ENCODE measurements around the gene KLF6.

KLF6 gene

GRCh38 chr10:3784510-3785250 lies at the start of gene KLF6:
TSS of gene KLF6 (minus strand) at chr10:3785209. CDS start at chr10:3785014, 195 bp downstream.
- DNase-seq (ENCODE audit: low read depth in 2 of 2, low spot score in 1 of 2): no peak

GRCh38 chr10:3834404-3834803 lies 49.4 kb upstream of the KLF6 start:
- no peak for DNase-seq (ENCODE audit: low read depth in 2 of 2, low spot score in 1 of 2)

GRCh38 chr10:3833046-3833445 lies 48.0 kb upstream of the KLF6 start:
- DNase-seq (ENCODE audit: low read depth in 2 of 2, low spot score in 1 of 2): no peak

- no peak for DNase-seq (ENCODE audit: low read depth in 2 of 2, low spot score in 1 of 2)
Measured at GRCh38 chr10:3832022-3832786, 47.2 kb upstream of the KLF6 start.

GRCh38 chr10:3831608-3832007 lies 46.6 kb upstream of the KLF6 start:
- DNase-seq (ENCODE audit: low read depth in 2 of 2, low spot score in 1 of 2): no peak

GRCh38 chr10:3830946-3831345 lies 45.9 kb upstream of the KLF6 start:
- DNase-seq (ENCODE audit: low read depth in 2 of 2, low spot score in 1 of 2): no peak

- no peak for DNase-seq (ENCODE audit: low read depth in 2 of 2, low spot score in 1 of 2)
Measured at GRCh38 chr10:3829156-3830050, 44.4 kb upstream of the KLF6 start.

GRCh38 chr10:3828404-3829155 lies 43.6 kb upstream of the KLF6 start:
- no peak for DNase-seq (ENCODE audit: low read depth in 2 of 2, low spot score in 1 of 2)

GRCh38 chr10:3827768-3828403 lies 42.9 kb upstream of the KLF6 start:
- no peak for DNase-seq (ENCODE audit: low read depth in 2 of 2, low spot score in 1 of 2)

- no peak for DNase-seq (ENCODE audit: low read depth in 2 of 2, low spot score in 1 of 2)
Measured at GRCh38 chr10:3827266-3827665, 42.3 kb upstream of the KLF6 start.

GRCh38 chr10:3825862-3826351 lies 40.9 kb upstream of the KLF6 start:
- DNase-seq (ENCODE audit: low read depth in 2 of 2, low spot score in 1 of 2): no peak

GRCh38 chr10:3825244-3825643 lies 40.2 kb upstream of the KLF6 start:
- DNase-seq (ENCODE audit: low read depth in 2 of 2, low spot score in 1 of 2): no peak

GRCh38 chr10:3822541-3823330 lies 37.7 kb upstream of the KLF6 start:
- DNase-seq (ENCODE audit: low read depth in 2 of 2, low spot score in 1 of 2): no peak

GRCh38 chr10:3820255-3820654 lies 35.2 kb upstream of the KLF6 start:
- no peak for DNase-seq (ENCODE audit: low read depth in 2 of 2, low spot score in 1 of 2)

- no peak for DNase-seq (ENCODE audit: low read depth in 2 of 2, low spot score in 1 of 2)
Measured at GRCh38 chr10:3816995-3817394, 32.0 kb upstream of the KLF6 start.

- no peak for DNase-seq (ENCODE audit: low read depth in 2 of 2, low spot score in 1 of 2)
Measured at GRCh38 chr10:3814838-3815220, 29.8 kb upstream of the KLF6 start.

- no peak for DNase-seq (ENCODE audit: low read depth in 2 of 2, low spot score in 1 of 2)
Measured at GRCh38 chr10:3813986-3814837, 29.2 kb upstream of the KLF6 start.

GRCh38 chr10:3813267-3813666 lies 28.3 kb upstream of the KLF6 start:
- DNase-seq (ENCODE audit: low read depth in 2 of 2, low spot score in 1 of 2): no peak

- DNase-seq (ENCODE audit: low read depth in 2 of 2, low spot score in 1 of 2): no peak
Measured at GRCh38 chr10:3812141-3812540, 27.1 kb upstream of the KLF6 start.
